GM12878 (cell line): ENCODE results near the gene GNGT1. TPM values are rescaled to one million over a fixed set of nuclear protein-coding genes. Genes with fewer than 3 reads are reported as not detected.
"Not testable (repeated sequence)": the region's sequence is repeated elsewhere in the genome, so short reads cannot be mapped to it uniquely, and the experiment has no call there.

Experiments
- ATAC-seq: fragments of 200-7000 bp; cut with Tn5 transposase; 3 replicates; pipeline ENCODE4 v1.9.1; 2020; ENCODE audit warnings: mild to moderate bottlenecking, moderate library complexity
- BruUV-seq: library from RNA; stranded (reverse); fragments of 400-500 nt; replicated peaks from 2 replicates; lab custom pipeline; 2021; lab: Mats Ljungman, UMichigan
- CTCF ChIA-PET: fragments of 300-600 bp; sonication (Branson Sonifier 250); formaldehyde crosslinking; extraction: SDS; loops from one replicate; lab custom pipeline; 2021; ENCODE audit warnings: inconsistent platforms; lab: Yijun Ruan, JAX
- POLR2A ChIA-PET: fragments of 350-600 bp; formaldehyde crosslinking; extraction: SDS; loops from one replicate; lab custom pipeline; 2021; ENCODE audit warnings: inconsistent platforms; lab: Charles Lee
- RAD21 ChIA-PET: fragments of 300-600 bp; sonication (Branson Sonifier 250); formaldehyde crosslinking; loops from one replicate; lab custom pipeline; 2023; ENCODE audit warnings: antibody characterized with exemption; ENCODE audit not compliant: unreplicated experiment; lab: Charles Lee
- SMC1A ChIA-PET: fragments of 300-600 bp; sonication (Branson Sonifier 250); formaldehyde crosslinking; loops from one replicate; lab custom pipeline; 2023; ENCODE audit not compliant: unreplicated experiment, uncharacterized antibody; lab: Charles Lee
- DNase-seq: peaks from one replicate; pipeline ENCODE4 v3.0.0-alpha.2; 2011; ENCODE audit warnings: low read depth, low spot score
- FAIRE-seq: peaks from 3 replicates; lab custom pipeline; 2011; peaks lifted over from hg19 to GRCh38; lab: Jason Lieb, UNC
- H2AFZ ChIP-seq: 2 replicates; pipeline ENCODE4 v1.6.0; 2011; ENCODE audit warnings: low read depth, low read length, control low read depth; ENCODE audit not compliant: control insufficient read depth
- H3K27ac ChIP-seq: 2 replicates; pipeline ENCODE4 v1.5.1; 2011; ENCODE audit warnings: control low read depth; ENCODE audit not compliant: control insufficient read depth, insufficient read depth
- H3K27me3 ChIP-seq, 2 experiments: replicated peaks in 1 of 2; 2 replicates each; pipeline versions ENCODE4 v1.6.0 to v1.6.1; 2011; ENCODE audit warnings: low read length in 1 of 2; ENCODE audit not compliant: control insufficient read depth in 2 of 2, insufficient read depth in 2 of 2
- H3K36me3 ChIP-seq, 2 experiments: 2 replicates each; pipeline ENCODE4 v1.5.1; 2011; ENCODE audit warnings: low read length in 1 of 2; ENCODE audit not compliant: control insufficient read depth in 2 of 2, insufficient read depth in 2 of 2
- H3K4me1 ChIP-seq: 2 replicates; pipeline ENCODE4 v1.6.1; 2011; ENCODE audit warnings: mild to moderate bottlenecking, low read length, moderate library complexity, mixed read lengths; ENCODE audit not compliant: control insufficient read depth, insufficient read depth
- H3K4me2 ChIP-seq: 2 replicates; pipeline ENCODE4 v1.6.0; 2011; ENCODE audit warnings: control low read depth; ENCODE audit not compliant: control insufficient read depth, insufficient read depth
- H3K4me3 ChIP-seq: fragments of 200-600 bp; sonication (generic); 2 replicates; pipeline ENCODE4 v1.5.1; 2016
- H3K79me2 ChIP-seq: 2 replicates; pipeline ENCODE4 v1.6.0; 2011; ENCODE audit warnings: low read length; ENCODE audit not compliant: control insufficient read depth, insufficient read depth
- H3K9ac ChIP-seq: 2 replicates; pipeline ENCODE4 v1.8.0; 2011; ENCODE audit warnings: low read length, control low read depth, mixed read lengths; ENCODE audit not compliant: control insufficient read depth, insufficient read depth
- H3K9me3 ChIP-seq: replicated peaks from 3 replicates; pipeline ENCODE4 v1.5.1; 2011; ENCODE audit warnings: mild to moderate bottlenecking, low read length; ENCODE audit not compliant: control insufficient read depth, insufficient read depth
- H4K20me1 ChIP-seq: 2 replicates; pipeline ENCODE4 v1.6.0; 2011; ENCODE audit not compliant: control insufficient read depth, insufficient read depth
- BHLHE40 ChIP-seq, 2 experiments: fragments of 450-650 bp in 1 of 2; IDR thresholded peaks; 2 replicates each; pipeline ENCODE4 v1.6.1; 2011 to 2017; ENCODE audit warnings: low read depth in 2 of 2, borderline replicate concordance in 1 of 2, improper control_type of control experiment in 1 of 2, low read length in 1 of 2, mild to moderate bottlenecking in 1 of 2
- ETV6 ChIP-seq, 2 experiments: fragments of 450-650 bp in 1 of 2; IDR thresholded peaks in 1 of 2; conservative IDR thresholded peaks in 1 of 2; 2 replicates each; pipeline ENCODE4 v1.6.1; 2014; ENCODE audit warnings: antibody characterized with exemption in 1 of 2, borderline replicate concordance in 1 of 2, low read depth in 1 of 2, mild to moderate bottlenecking in 1 of 2, moderate library complexity in 1 of 2
- HDAC2 ChIP-seq: fragments of 200-600 bp; sonication (generic); IDR thresholded peaks from 2 replicates; pipeline ENCODE4 v1.6.1; 2017
- NFYA ChIP-seq: IDR thresholded peaks from 2 replicates; pipeline ENCODE4 v1.6.1; 2011; ENCODE audit warnings: low read depth, mild to moderate bottlenecking, low read length, improper control_type of control experiment, borderline replicate concordance
- POLR2A ChIP-seq: IDR thresholded peaks from 2 replicates; pipeline ENCODE4 v1.6.1; 2011; ENCODE audit warnings: low read depth, mild to moderate bottlenecking, low read length
- PRDM15 ChIP-seq: fragments of 450-650 bp; formaldehyde crosslinking; IDR thresholded peaks from 2 replicates; pipeline ENCODE4 v1.4.0; 2020; ENCODE audit warnings: mild to moderate bottlenecking, moderate library complexity
- RCOR1 ChIP-seq: conservative IDR thresholded peaks from 2 replicates; pipeline ENCODE4 v1.6.1; 2012; ENCODE audit warnings: low read depth, low read length, improper control_type of control experiment
- YY1 ChIP-seq: IDR thresholded peaks from 2 replicates; pipeline ENCODE4 v1.6.1; 2011; ENCODE audit warnings: low read depth, mild to moderate bottlenecking, low read length
- WGBS: methylation state at CpG from one replicate; pipeline ENCODE4 v1.1.6; 2016; ENCODE audit warnings: low lambda C conversion rate; ENCODE audit not compliant: insufficient replicate concordance, insufficient coverage; ENCODE audit errors: missing lambda C conversion rate; 5-methylcytosine and 5-hydroxymethylcytosine counted together
- in situ Hi-C: fragments of 300-500 bp; cut with MboI; formaldehyde crosslinking; loops from 9 replicates; pipeline ENCODE4 v1.14.3; 2018; ENCODE audit warnings: mixed read lengths
- intact Hi-C: fragments of 100-400 bp; cut with micrococcal nuclease; formaldehyde crosslinking; loops from one replicate; pipeline ENCODE4 v1.14.2; 2022; ENCODE audit not compliant: unreplicated experiment
- polyA plus RNA-seq, 11 experiments: library from polyadenylated mRNA; depleted of rRNA in 4 of 11; unstranded in 6 of 11; stranded (reverse) in 5 of 11; fragments of >200 nt; fragmentation: Nextera tagmentation in 4 of 11; fragmentation: Illumina TruSeq in 1 of 11; extraction: Ambion mirVana in 4 of 11; extraction: Trizol in 1 of 11; gene quantifications; 1 replicate in 1 of 11; 2 replicates in 10 of 11; pipeline versions ENCODE4 v1.2.1 to v1.2.3, GENCODE V29; 2011 to 2016; ENCODE audit warnings: inconsistent platforms in 2 of 11, missing spikeins in 2 of 11, low read depth in 1 of 11
- total RNA-seq, 4 experiments: library from RNA; depleted of rRNA in 3 of 4; stranded (reverse); fragments of >200 nt in 3 of 4; fragmentation: Illumina TruSeq in 1 of 4; extraction: Trizol in 1 of 4; gene quantifications; 2 replicates each; pipeline versions ENCODE4 v1.2.1 to v1.2.3, GENCODE V29; 2013 to 2021

The GNGT1 gene
- total and polyA plus RNA-seq, 10 of the 15 experiments (the other 5 are each of a cell fraction or from before 2014, with no cell fraction given), result not detected

DNA sequence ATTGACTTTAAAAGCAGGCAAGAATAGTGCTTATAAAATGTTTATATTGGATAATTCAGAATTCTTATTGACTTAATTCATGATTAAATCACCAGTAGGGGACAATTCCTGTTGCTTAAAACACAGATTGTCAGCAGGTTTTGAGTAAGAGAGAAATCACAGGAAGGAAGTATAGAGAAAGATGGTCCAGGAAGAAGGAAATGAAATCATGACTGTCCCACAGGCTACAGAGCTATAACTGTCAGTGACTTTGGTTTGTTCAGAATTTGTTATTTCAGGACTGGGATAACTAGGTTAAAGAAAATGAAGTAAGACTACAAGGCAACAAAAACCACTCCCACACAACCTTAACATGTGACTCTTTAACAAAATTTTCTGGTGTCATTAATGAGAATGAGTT is 6.8 kb downstream of the GNGT1 start (continued):
- TF ChIP-seq YY1 (no peak), BHLHE40 (IDR thresholded peaks at IDR 0.05; ENCODE audit: borderline replicate concordance in 1 of 2, low read depth in 2 of 2, low read length in 1 of 2) (no peak), HDAC2 (no peak), ETV6 (conservative IDR thresholded peaks at IDR 0.05 in 1 of 2, IDR thresholded peaks at IDR 0.05 in 1 of 2; ENCODE audit: borderline replicate concordance in 1 of 2, low read depth in 1 of 2) (no peak)

GRCh38 chr7:93914581-93915066 is 8.3 kb downstream of the GNGT1 start:
- ChIA-PET SMC1A (interaction anchor here (0.6 kb wide), 1 partner anchor 108 kb away, joined by 3 read pairs; no protein-coding TSS in a partner anchor), POLR2A (no interaction called here), CTCF (no interaction called here), RAD21 (no interaction called here)
- in situ Hi-C loops (no loop called here), intact Hi-C loops (no loop called here)
- no TSS peak for BruUV-seq
- Histone ChIP-seq H3K27me3 (no peaks in the 10 kb centered on the region), H3K36me3 (no peaks in the 10 kb centered on the region), H4K20me1 (no peaks in the 10 kb centered on the region), H3K4me1 (no peaks in the 10 kb centered on the region), H3K9ac (no peak overlapping the region), H3K79me2 (no peaks in the 10 kb centered on the region), H2AFZ (no peak overlapping the region), H3K4me3 (no peak overlapping the region), H3K9me3 (no peaks in the 10 kb centered on the region), H3K4me2 (no peak overlapping the region), H3K27ac (no peak overlapping the region)
- TF ChIP-seq PRDM15 (no peak), POLR2A (no peak), RCOR1 (no peak), NFYA (no peak)
- FAIRE-seq (no peak), DNase-seq (no peak), ATAC-seq (no peak)
- 44% methylated on average over 7 of the region's 7 CpGs for WGBS

DNA sequence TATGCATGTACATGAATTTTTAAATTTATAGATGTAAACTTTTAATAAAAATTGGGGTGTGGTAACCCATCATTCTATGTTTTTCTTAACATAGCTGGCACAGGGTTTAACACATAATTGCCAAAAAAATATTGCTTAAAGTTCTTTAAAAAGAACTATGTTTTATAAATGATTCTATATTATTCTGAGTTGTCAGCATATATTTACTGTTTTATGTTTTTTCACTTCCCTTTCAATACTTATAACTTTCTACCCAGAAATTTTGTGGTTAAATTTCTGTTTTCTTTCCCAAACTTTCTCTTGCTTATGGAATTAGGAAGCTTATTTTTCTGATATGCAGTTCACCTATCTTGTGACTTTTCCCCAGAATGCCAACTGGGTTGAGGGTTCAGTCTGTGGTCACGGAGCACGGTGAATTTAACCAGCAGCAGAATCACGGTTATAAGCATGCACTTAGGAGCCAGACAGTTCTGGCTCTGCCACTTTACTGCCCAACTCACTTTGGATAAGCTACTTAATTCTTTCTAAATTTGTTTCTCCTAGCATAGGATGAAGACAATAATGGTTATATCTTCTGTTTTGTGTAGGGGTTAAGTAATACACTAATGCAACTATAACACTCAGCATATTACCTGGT is 9.0 kb downstream of the GNGT1 start:
- SMC1A ChIA-PET, in situ Hi-C loops, BruUV-seq, FAIRE-seq, RAD21 ChIA-PET, H3K4me3 ChIP-seq, POLR2A ChIA-PET, H3K27ac ChIP-seq, H3K4me1 ChIP-seq, H2AFZ ChIP-seq, DNase-seq, ATAC-seq, intact Hi-C loops, H3K79me2 ChIP-seq, H3K36me3 ChIP-seq, H4K20me1 ChIP-seq, H3K4me2 ChIP-seq, H3K9me3 ChIP-seq, H3K9ac ChIP-seq, H3K27me3 ChIP-seq: not testable (repeated sequence)
- CTCF ChIA-PET, result interaction anchor here (0.7 kb wide), 1 partner anchor 1566 kb away, joined by 3 read pairs; no protein-coding TSS in a partner anchor
- WGBS, result 96% methylated on average over 3 of the region's 3 CpGs
